ENCODE data around the gene HAUS3.

GRCh38 chr4:2220016-2220630 is 21.8 kb downstream of the HAUS3 start:
- no peak for TF ChIP-seq EZH2 (IDR thresholded peaks at IDR 0.05)
- TF ChIP-seq POLR2AphosphoS5 (IDR thresholded peaks at IDR 0.05; ENCODE audit: borderline replicate concordance, low read depth, low read length): no peak
- TF ChIP-seq FOXP2 (optimal IDR thresholded peaks at IDR 0.05; ENCODE audit: control extremely low read depth, extremely low read length, insufficient read depth): no peak

All from SK-N-MC (cell line).